Measurements from ENCODE around the gene TTC6. TPM values are rescaled to one million over a fixed set of nuclear protein-coding genes. Genes with fewer than 3 reads are reported as not detected.
"Not testable (repeated sequence)": the region's sequence is repeated elsewhere in the genome, so short reads cannot be mapped to it uniquely, and the experiment has no call there.

The TTC6 gene
- not detected in 2 replicates for total RNA-seq

GRCh38 chr14:37594971-37595808 lies at the start of gene TTC6, which contains the start of gene FOXA1:
Gene TTC6 (plus strand): TSS chr14:37595629. CDS start chr14:37622065, 26,436 bp downstream.
Gene FOXA1 (minus strand): TSS chr14:37595249. CDS start chr14:37594972, 277 bp downstream.
- peak; percentile 37 for DNase-seq

- DNase-seq: no peak
Observed at GRCh38 chr14:37546621-37547447, 48.6 kb upstream of the TTC6 start.

GRCh38 chr14:37550511-37550910 lies 44.9 kb upstream of the TTC6 start:
- DNase-seq: no peak

- DNase-seq: no peak
Observed at GRCh38 chr14:37551119-37551518, 44.3 kb upstream of the TTC6 start.

- DNase-seq: no peak
Observed at GRCh38 chr14:37553935-37554550, 41.4 kb upstream of the TTC6 start.

- DNase-seq: not testable (repeated sequence)
Observed at GRCh38 chr14:37555596-37555995, 39.8 kb upstream of the TTC6 start.

- DNase-seq: no peak
Observed at GRCh38 chr14:37558740-37559139, 36.7 kb upstream of the TTC6 start.

GRCh38 chr14:37559386-37559785 lies 36.0 kb upstream of the TTC6 start:
- no peak for DNase-seq

GRCh38 chr14:37563189-37563588 lies 32.2 kb upstream of the TTC6 start:
- no peak for DNase-seq

GRCh38 chr14:37565550-37565949 lies 29.9 kb upstream of the TTC6 start:
- no peak for DNase-seq

- DNase-seq: no peak
Observed at GRCh38 chr14:37566811-37567371, 28.5 kb upstream of the TTC6 start.

- no peak for DNase-seq
Observed at GRCh38 chr14:37569729-37570128, 25.7 kb upstream of the TTC6 start.

- DNase-seq: no peak
Observed at GRCh38 chr14:37571391-37571790, 24.0 kb upstream of the TTC6 start.

GRCh38 chr14:37573356-37573755 lies 22.1 kb upstream of the TTC6 start:
- no peak for DNase-seq

- no peak for DNase-seq
Observed at GRCh38 chr14:37579274-37579673, 16.2 kb upstream of the TTC6 start.

- DNase-seq: no peak
Observed at GRCh38 chr14:37580146-37580545, 15.3 kb upstream of the TTC6 start.

- no peak for DNase-seq
Observed at GRCh38 chr14:37583358-37584210, 11.8 kb upstream of the TTC6 start.

- no peak for DNase-seq
Observed at GRCh38 chr14:37584211-37585100, 11.0 kb upstream of the TTC6 start.

- no peak for DNase-seq
Observed at GRCh38 chr14:37585101-37585511, 10.3 kb upstream of the TTC6 start.

GRCh38 chr14:37585971-37586796 lies 9.2 kb upstream of the TTC6 start:
- DNase-seq: no peak
